HepG2 (cell line): ENCODE measurements around the gene HPCAL1. TPM values are rescaled to one million over a fixed set of nuclear protein-coding genes. Genes with fewer than 3 reads are reported as not detected.

Experiments used
- ADNP ChIP-seq: sonication (generic); formaldehyde crosslinking; IDR thresholded peaks from 2 replicates; pipeline ENCODE4 v1.4.0; 2020; ENCODE audit warnings: missing genetic modification reagents
- ARID3A ChIP-seq: IDR thresholded peaks from 2 replicates; pipeline ENCODE4 v1.6.1; 2012; ENCODE audit warnings: low read depth, low read length, improper control_type of control experiment
- FOXK2 ChIP-seq: fragments of 450-650 bp; IDR thresholded peaks from 2 replicates; pipeline ENCODE4 v1.6.1; 2016
- GMEB1 ChIP-seq: sonication (generic); formaldehyde crosslinking; IDR thresholded peaks from 2 replicates; pipeline ENCODE4 v1.5.1; 2020; ENCODE audit warnings: missing genetic modification reagents, mild to moderate bottlenecking, borderline replicate concordance
- HNRNPK ChIP-seq: fragments of 200-400 bp; formaldehyde crosslinking; IDR thresholded peaks from 2 replicates; pipeline ENCODE4 v1.6.1; 2018; ENCODE audit warnings: low read length, low read depth, moderate library complexity, mild to moderate bottlenecking; ENCODE audit not compliant: poor library complexity, severe bottlenecking
- HOMEZ ChIP-seq: IDR thresholded peaks from 2 replicates; pipeline ENCODE4 v1.6.1; 2016; ENCODE audit warnings: low read depth
- JDP2 ChIP-seq: sonication (generic); formaldehyde crosslinking; IDR thresholded peaks from 2 replicates; pipeline ENCODE4 v1.8.1; 2022; ENCODE audit warnings: missing genetic modification reagents, borderline replicate concordance
- NCOA5 ChIP-seq: sonication (generic); formaldehyde crosslinking; IDR thresholded peaks from 2 replicates; pipeline ENCODE4 v1.4.0; 2020; ENCODE audit warnings: missing genetic modification reagents
- PPARG ChIP-seq: conservative IDR thresholded peaks from 2 replicates; pipeline ENCODE4 v1.6.1; 2016; ENCODE audit warnings: missing biosample characterization, missing genetic modification reagents
- RARG ChIP-seq: sonication (generic); formaldehyde crosslinking; IDR thresholded peaks from 2 replicates; pipeline ENCODE4 v1.4.0; 2020; ENCODE audit warnings: low read depth, mild to moderate bottlenecking, missing genetic modification reagents
- SMC3 ChIP-seq: IDR thresholded peaks from 2 replicates; pipeline ENCODE4 v1.6.1; 2011; ENCODE audit warnings: low read length, improper control_type of control experiment
- SP5 ChIP-seq: IDR thresholded peaks from 2 replicates; pipeline ENCODE4 v1.6.1; 2016; ENCODE audit warnings: low read depth, borderline replicate concordance
- STAT5B ChIP-seq: sonication (generic); formaldehyde crosslinking; IDR thresholded peaks from 2 replicates; pipeline ENCODE4 v1.4.0; 2020; ENCODE audit warnings: missing genetic modification reagents
- TOE1 ChIP-seq: sonication (generic); formaldehyde crosslinking; IDR thresholded peaks from 2 replicates; pipeline ENCODE4 v1.4.0; 2020; ENCODE audit warnings: mild to moderate bottlenecking, missing genetic modification reagents
- ZNF10 ChIP-seq: sonication (generic); formaldehyde crosslinking; IDR thresholded peaks from 2 replicates; pipeline ENCODE4 v1.4.0; 2020; ENCODE audit warnings: mild to moderate bottlenecking, low read depth, missing genetic modification reagents, borderline replicate concordance
- ZNF33A ChIP-seq: sonication (generic); formaldehyde crosslinking; IDR thresholded peaks from 2 replicates; pipeline ENCODE4 v1.5.1; 2020; ENCODE audit warnings: missing genetic modification reagents, mild to moderate bottlenecking, moderate library complexity, borderline replicate concordance
- ZNF446 ChIP-seq: sonication (generic); formaldehyde crosslinking; IDR thresholded peaks from 2 replicates; pipeline ENCODE4 v1.5.0; 2020; ENCODE audit warnings: mild to moderate bottlenecking, missing genetic modification reagents
- ZNF513 ChIP-seq: sonication (generic); formaldehyde crosslinking; conservative IDR thresholded peaks from 2 replicates; pipeline ENCODE4 v1.5.0; 2020; ENCODE audit warnings: missing genetic modification reagents
- ZNF549 ChIP-seq: sonication (generic); formaldehyde crosslinking; IDR thresholded peaks from 2 replicates; pipeline ENCODE4 v1.5.0; 2020; ENCODE audit warnings: missing genetic modification reagents
- ZNF776 ChIP-seq: sonication (generic); formaldehyde crosslinking; IDR thresholded peaks from 2 replicates; pipeline ENCODE4 v1.4.0; 2020; ENCODE audit warnings: mild to moderate bottlenecking, missing genetic modification reagents
- polyA plus RNA-seq, 8 experiments: library from polyadenylated mRNA; depleted of rRNA in 3 of 8; stranded (reverse) in 7 of 8; unstranded in 1 of 8; fragments of >200 nt; fragmentation: Illumina TruSeq in 4 of 8; extraction: Trizol in 4 of 8; gene quantifications; 2 replicates each; pipeline versions ENCODE4 v1.2.1 to v1.2.3, GENCODE V29; 2011 to 2016; ENCODE audit warnings: low read depth in 4 of 8, missing spikeins in 1 of 8, mixed read lengths in 1 of 8; ENCODE audit not compliant: insufficient read depth in 1 of 8
- total RNA-seq, 5 experiments: library from RNA; depleted of rRNA; stranded (reverse); fragments of >200 nt; fragmentation: Illumina TruSeq; extraction: Trizol; gene quantifications; 2 replicates each; pipeline ENCODE4 v1.2.3, GENCODE V29; 2016; ENCODE audit warnings: low read depth in 1 of 5

The HPCAL1 gene
- total and polyA plus RNA-seq, 2 of the 13 experiments (the other 11 are each of a cell fraction or from before 2014, with no cell fraction given) = 29.5 to 29.9 TPM

- TF ChIP-seq ARID3A = 0 out of 2 replicates have a peak, but pooled peaks have one; percentile 5
- TF ChIP-seq ADNP = no peak
- TF ChIP-seq PPARG (CRISPR knock-in tag) = 0 out of 2 replicates have a peak, but pooled peaks have one; percentile 13
- TF ChIP-seq SMC3 = no peak
- TF ChIP-seq ZNF776 (CRISPR knock-in tag) = peak; percentile 99
- no peak for TF ChIP-seq GMEB1
- TF ChIP-seq TOE1 (CRISPR knock-in tag) = no peak; the same call in 1 of the 2 replicates
- TF ChIP-seq RARG = no peak; the same call in 1 of the 2 replicates
- no peak for TF ChIP-seq HOMEZ (CRISPR knock-in tag)
- no peak for TF ChIP-seq SP5 (CRISPR knock-in tag)
- TF ChIP-seq NCOA5 (CRISPR knock-in tag) = no peak
- TF ChIP-seq FOXK2 = no peak
- no peak; the same call in 1 of the 2 replicates for TF ChIP-seq ZNF549 (CRISPR knock-in tag)
- TF ChIP-seq STAT5B (CRISPR knock-in tag) = no peak
- peak; percentile 99 for TF ChIP-seq ZNF446 (CRISPR knock-in tag)
- TF ChIP-seq JDP2 (CRISPR knock-in tag) = no peak; the same call in 1 of the 2 replicates
- no peak for TF ChIP-seq HNRNPK
- TF ChIP-seq ZNF10 (CRISPR knock-in tag) = no peak
- TF ChIP-seq ZNF33A (CRISPR knock-in tag) = no peak
- TF ChIP-seq ZNF513 (CRISPR knock-in tag) = no peak
Measured at GRCh38 chr2:10447895-10448575, 145.3 kb downstream of the HPCAL1 start, which contains the start of gene ODC1 (continued).
